ENCODE data around the gene CEP85.
A peak's percentile ranks its signal among the peaks of the same experiment; 100 is the strongest.

CEP85 gene

DNA sequence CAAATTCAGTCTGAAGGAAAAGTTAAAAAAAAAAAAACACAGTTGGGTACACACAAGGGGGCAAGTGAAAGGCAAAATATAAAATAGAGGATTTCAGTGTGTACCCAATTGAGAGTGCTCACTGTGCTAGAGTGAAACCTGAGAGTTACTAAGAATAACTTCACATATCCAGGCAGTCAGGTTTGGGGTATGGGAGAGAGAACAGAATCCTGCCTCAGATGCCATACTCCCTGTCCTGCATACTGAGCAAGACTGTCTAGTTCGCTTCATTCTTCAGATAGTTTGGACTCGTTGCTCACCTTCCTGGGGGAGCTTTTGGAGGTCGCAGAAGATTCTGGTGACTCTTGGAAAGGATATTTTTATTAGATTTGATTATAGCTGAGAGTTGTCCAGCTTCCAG is 20.4 kb downstream of the CEP85 start:
- TF ChIP-seq POLR2AphosphoS5 (IDR thresholded peaks at IDR 0.05; ENCODE audit: low read depth, low read length), result no peak
- no peak for TF ChIP-seq SPI1 (IDR thresholded peaks at IDR 0.05; ENCODE audit: low read depth, low read length)
- TF ChIP-seq POU2F2 (IDR thresholded peaks at IDR 0.05; ENCODE audit: low read depth, low read length), result no peak
- TF ChIP-seq TAF1 (IDR thresholded peaks at IDR 0.05; ENCODE audit: low read depth, low read length), result no peak
- no peak for TF ChIP-seq PAX5 (IDR thresholded peaks at IDR 0.05; ENCODE audit: insufficient read depth, low read length, severe bottlenecking)
- no peak for TF ChIP-seq POLR2A (IDR thresholded peaks at IDR 0.05; ENCODE audit: low read depth, low read length)
- no peak for FAIRE-seq

DNA sequence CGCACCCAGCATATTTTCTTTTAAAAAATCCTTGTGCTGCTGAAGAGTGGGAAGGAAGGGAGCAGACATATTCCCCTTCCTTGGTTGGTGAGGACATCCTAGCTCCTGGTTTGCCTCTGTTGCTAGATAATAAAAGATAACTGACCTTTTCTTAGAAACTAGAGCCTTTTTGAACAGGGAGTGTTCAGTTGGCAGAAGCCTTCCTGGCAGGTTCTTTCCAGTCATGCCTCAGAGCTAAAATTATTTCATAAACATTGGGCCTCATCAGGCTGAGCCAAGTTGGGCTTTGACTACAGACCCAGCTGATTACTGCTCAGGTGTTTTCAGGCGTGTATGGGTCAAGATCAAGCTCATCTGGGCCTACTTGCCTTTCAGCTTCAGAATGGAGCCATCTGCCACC is 23.2 kb downstream of the CEP85 start:
- TF ChIP-seq PAX5 (IDR thresholded peaks at IDR 0.05; ENCODE audit: insufficient read depth, low read length, severe bottlenecking), result no peak
- no peak for TF ChIP-seq POLR2A (IDR thresholded peaks at IDR 0.05; ENCODE audit: low read depth, low read length)
- TF ChIP-seq SPI1 (IDR thresholded peaks at IDR 0.05; ENCODE audit: low read depth, low read length), result no peak
- TF ChIP-seq TAF1 (IDR thresholded peaks at IDR 0.05; ENCODE audit: low read depth, low read length), result no peak
- no peak for TF ChIP-seq POU2F2 (IDR thresholded peaks at IDR 0.05; ENCODE audit: low read depth, low read length)
- no peak for TF ChIP-seq POLR2AphosphoS5 (IDR thresholded peaks at IDR 0.05; ENCODE audit: low read depth, low read length)
- no peak for FAIRE-seq
- DNase-seq (ENCODE audit: insufficient read length, low spot score), result no peak

More for the DNA sequence above, 20.4 kb downstream of the CEP85 start:
- no peak for DNase-seq (ENCODE audit: insufficient read length, low spot score)

DNA sequence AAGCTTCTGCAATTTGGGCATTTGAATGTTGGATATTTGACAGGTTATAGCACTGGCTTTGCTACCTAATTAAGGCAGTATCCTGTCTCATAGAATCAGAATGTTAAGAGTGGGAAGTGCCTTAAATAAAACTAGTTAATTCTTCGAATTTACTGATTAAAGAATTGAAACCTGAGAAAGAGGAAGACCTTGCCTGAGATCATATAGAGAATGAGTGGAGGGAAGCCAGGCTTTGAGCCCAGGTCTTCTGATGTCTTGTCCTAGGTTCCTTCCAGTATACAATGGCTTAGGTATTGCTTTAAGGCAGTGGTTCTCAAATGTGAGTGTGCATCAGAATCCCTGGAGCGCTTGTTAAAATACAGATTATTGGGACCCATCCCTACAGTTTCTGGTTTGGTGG is 25.0 kb downstream of the CEP85 start:
- FAIRE-seq (no peak), DNase-seq (ENCODE audit: insufficient read length, low spot score) (no peak)
- no peak for TF ChIP-seq PAX5 (IDR thresholded peaks at IDR 0.05; ENCODE audit: insufficient read depth, low read length, severe bottlenecking)
- TF ChIP-seq SPI1 (IDR thresholded peaks at IDR 0.05; ENCODE audit: low read depth, low read length), result peak; percentile 22; the same call in 1 of the 2 replicates

DNA sequence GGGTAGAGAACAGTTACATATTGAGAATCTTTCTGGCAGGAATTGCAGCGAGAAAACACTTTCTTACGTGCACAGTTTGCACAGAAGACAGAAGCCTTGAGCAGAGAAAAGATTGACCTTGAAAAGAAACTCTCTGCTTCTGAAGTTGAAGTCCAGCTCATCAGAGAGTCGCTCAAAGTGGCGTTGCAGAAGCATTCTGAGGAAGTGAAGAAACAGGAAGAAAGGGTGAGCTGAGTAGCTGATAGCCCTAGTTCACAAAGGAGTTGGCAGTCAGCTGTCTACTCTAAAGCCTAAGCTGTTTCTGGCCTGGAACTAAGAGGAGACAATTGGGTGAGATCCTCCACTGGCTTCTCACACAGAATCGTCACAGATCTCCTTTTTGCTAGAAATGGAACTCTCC is 25.6 kb downstream of the CEP85 start:
- FAIRE-seq (no peak), DNase-seq (ENCODE audit: insufficient read length, low spot score) (no peak)
- TF ChIP-seq SPI1 (IDR thresholded peaks at IDR 0.05; ENCODE audit: low read depth, low read length) (no peak), POLR2A (IDR thresholded peaks at IDR 0.05; ENCODE audit: low read depth, low read length) (no peak), POLR2AphosphoS5 (IDR thresholded peaks at IDR 0.05; ENCODE audit: low read depth, low read length) (no peak), PAX5 (IDR thresholded peaks at IDR 0.05; ENCODE audit: insufficient read depth, low read length, severe bottlenecking) (no peak), TAF1 (IDR thresholded peaks at IDR 0.05; ENCODE audit: low read depth, low read length) (no peak), POU2F2 (IDR thresholded peaks at IDR 0.05; ENCODE audit: low read depth, low read length) (no peak)

DNA sequence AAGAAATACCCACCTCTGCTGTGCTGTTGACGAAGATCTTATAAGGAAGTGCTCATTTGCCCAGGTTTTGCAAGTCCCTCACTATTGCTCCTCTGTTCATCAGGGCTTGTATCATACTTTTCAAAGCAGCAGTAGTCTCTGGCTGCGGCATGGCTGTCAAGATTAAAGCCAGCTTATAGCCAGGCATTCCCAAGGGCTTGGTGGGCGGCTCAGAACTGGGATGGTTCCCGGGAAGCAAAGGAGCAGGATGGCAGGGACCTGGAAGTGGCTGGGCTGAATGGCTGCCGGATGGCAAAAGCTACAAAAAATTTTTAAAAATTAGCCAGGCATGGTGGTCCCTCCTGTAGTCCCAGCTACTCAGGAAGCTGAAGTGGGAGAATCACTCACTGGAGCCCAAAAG is 29.2 kb downstream of the CEP85 start:
- DNase-seq (ENCODE audit: insufficient read length, low spot score) (no peak), FAIRE-seq (no peak)
- no peak for TF ChIP-seq TAF1 (IDR thresholded peaks at IDR 0.05; ENCODE audit: low read depth, low read length)
- TF ChIP-seq POLR2AphosphoS5 (IDR thresholded peaks at IDR 0.05; ENCODE audit: low read depth, low read length), result no peak
- TF ChIP-seq SPI1 (IDR thresholded peaks at IDR 0.05; ENCODE audit: low read depth, low read length), result no peak
- TF ChIP-seq POLR2A (IDR thresholded peaks at IDR 0.05; ENCODE audit: low read depth, low read length), result no peak
- no peak for TF ChIP-seq PAX5 (IDR thresholded peaks at IDR 0.05; ENCODE audit: insufficient read depth, low read length, severe bottlenecking)
- no peak for TF ChIP-seq POU2F2 (IDR thresholded peaks at IDR 0.05; ENCODE audit: low read depth, low read length)

DNA sequence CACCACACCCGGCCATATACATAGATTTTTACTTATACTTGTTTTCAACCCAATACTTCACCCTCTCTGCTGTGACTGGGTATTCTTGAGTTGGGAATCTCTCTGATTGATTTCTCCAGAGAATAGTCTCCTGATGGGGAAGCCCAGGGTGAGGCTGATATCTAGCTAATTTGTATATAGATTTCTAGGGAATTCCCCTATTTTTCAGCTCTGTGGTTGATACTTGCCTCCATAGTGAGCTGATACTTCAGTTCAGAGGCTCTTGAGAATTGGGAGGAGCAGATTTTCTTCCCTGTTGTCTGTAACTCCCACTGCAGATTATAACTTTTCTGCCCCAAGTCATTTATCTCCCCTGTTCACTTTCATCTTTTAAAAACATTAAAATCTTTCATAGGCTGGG is 31.4 kb downstream of the CEP85 start:
- TF ChIP-seq TAF1 (IDR thresholded peaks at IDR 0.05; ENCODE audit: low read depth, low read length) (no peak), POLR2A (IDR thresholded peaks at IDR 0.05; ENCODE audit: low read depth, low read length) (no peak)
- FAIRE-seq (no peak), DNase-seq (ENCODE audit: insufficient read length, low spot score) (no peak)

DNA sequence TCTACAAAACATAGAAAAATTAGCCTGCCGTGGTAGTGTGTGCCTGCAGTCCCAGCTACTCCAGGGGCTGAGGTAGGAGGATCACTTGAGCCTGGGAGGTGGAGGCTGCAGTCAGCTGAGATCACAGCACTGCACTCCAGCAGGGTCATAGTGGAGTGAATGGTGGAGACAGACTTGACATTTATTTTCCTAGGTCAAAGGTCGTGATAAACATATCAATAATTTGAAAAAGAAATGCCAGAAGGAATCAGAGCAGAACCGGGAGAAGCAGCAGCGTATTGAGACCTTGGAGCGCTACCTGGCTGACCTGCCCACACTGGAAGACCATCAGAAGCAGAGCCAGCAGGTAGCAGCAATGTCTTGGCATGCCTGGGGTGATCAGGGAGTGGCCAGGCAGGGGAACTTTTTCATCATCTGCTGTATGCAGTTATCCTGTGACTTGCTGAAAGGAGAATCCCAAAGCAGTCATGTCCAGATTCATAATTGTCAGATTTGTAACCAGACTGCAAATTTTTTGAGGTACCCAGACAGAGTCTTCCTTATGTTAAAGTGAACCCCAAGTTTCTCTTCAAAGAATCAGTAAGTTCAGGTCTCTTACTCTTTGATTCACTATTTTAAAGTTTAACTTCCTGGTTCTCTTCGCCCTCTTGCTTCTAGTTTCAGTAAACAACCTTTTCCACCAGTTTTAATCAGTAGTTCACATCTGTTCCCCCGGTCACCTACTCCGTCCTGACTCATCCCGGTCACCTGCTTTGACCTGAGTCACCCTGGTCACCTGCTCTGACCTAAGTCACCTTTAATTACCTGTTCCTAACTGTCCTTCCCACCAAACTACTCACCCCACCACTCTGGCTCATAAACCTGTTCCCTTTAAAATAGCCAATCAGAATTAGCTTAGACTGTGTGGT is 34.5 kb downstream of the CEP85 start:
- TF ChIP-seq SPI1 (IDR thresholded peaks at IDR 0.05; ENCODE audit: low read depth, low read length) (no peak), POU2F2 (IDR thresholded peaks at IDR 0.05; ENCODE audit: low read depth, low read length) (no peak), PAX5 (IDR thresholded peaks at IDR 0.05; ENCODE audit: insufficient read depth, low read length, severe bottlenecking) (no peak), POLR2AphosphoS5 (IDR thresholded peaks at IDR 0.05; ENCODE audit: low read depth, low read length) (no peak), POLR2A (IDR thresholded peaks at IDR 0.05; ENCODE audit: low read depth, low read length) (no peak), TAF1 (IDR thresholded peaks at IDR 0.05; ENCODE audit: low read depth, low read length) (no peak)
- DNase-seq (ENCODE audit: insufficient read length, low spot score), result no peak
- FAIRE-seq, result no peak

DNA sequence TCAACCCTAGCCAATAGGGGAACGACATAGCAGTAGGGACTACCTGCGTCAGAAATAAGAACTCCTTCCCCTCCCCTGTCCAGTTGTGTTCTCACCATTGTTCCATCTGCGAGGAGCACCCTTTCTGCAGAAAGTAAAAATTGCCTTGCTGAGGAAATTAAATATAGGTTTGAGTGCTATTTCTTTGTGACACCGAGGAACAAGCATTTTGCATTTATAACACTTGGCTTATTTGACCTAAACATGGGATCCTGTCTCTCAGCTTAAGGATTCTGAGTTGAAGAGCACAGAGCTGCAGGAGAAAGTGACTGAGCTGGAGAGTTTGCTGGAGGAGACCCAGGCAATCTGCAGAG is 35.2 kb downstream of the CEP85 start:
- no peak for DNase-seq (ENCODE audit: insufficient read length, low spot score)
- no peak for TF ChIP-seq POLR2A (IDR thresholded peaks at IDR 0.05; ENCODE audit: low read depth, low read length)
- no peak for TF ChIP-seq SPI1 (IDR thresholded peaks at IDR 0.05; ENCODE audit: low read depth, low read length)
- no peak for TF ChIP-seq POLR2AphosphoS5 (IDR thresholded peaks at IDR 0.05; ENCODE audit: low read depth, low read length)
- no peak for TF ChIP-seq POU2F2 (IDR thresholded peaks at IDR 0.05; ENCODE audit: low read depth, low read length)
- no peak for TF ChIP-seq TAF1 (IDR thresholded peaks at IDR 0.05; ENCODE audit: low read depth, low read length)
- no peak for TF ChIP-seq PAX5 (IDR thresholded peaks at IDR 0.05; ENCODE audit: insufficient read depth, low read length, severe bottlenecking)
- no peak for FAIRE-seq

DNA sequence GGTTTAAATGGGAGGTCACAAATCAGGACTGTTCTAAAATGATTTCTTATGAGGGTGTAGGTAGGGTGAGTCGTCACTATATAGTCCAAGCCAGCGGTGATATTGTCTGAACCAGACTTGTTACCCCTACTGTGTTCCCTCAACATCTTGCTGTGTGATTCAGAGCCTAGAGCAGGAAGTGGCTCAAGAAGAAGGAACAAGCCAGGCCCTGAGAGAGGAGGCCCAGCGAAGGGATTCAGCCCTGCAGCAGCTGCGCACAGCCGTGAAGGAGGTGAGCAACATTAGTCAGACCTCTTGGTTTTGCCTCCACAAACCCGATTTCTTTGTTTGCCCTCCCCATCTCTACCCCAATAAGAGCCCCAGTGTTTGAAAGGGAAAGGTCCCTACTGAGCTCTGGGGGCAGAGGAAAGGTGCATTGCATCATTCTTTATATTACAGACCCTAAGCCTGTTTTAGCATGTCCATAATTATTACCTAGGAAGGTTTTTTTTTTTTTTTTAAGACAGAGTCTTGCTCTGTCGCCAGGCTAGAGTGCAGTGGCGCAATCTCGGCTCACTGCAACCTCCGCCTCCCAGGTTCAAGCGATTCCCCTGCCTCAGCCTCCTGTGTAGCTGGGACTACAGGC is 40.9 kb downstream of the CEP85 start:
- DNase-seq (ENCODE audit: insufficient read length, low spot score), result no peak
- TF ChIP-seq POLR2A (IDR thresholded peaks at IDR 0.05; ENCODE audit: low read depth, low read length) (no peak), SPI1 (IDR thresholded peaks at IDR 0.05; ENCODE audit: low read depth, low read length) (peak; percentile 16; the same call in 1 of the 2 replicates)
- peak; percentile 35 for FAIRE-seq

Measured in GM12891 (cell line).